CD4-positive, alpha-beta T cell (primary cell): ENCODE data around the gene ABCC6. TPM values are rescaled to one million over a fixed set of nuclear protein-coding genes. Genes with fewer than 3 reads are reported as not detected.
"Not testable (repeated sequence)": the region's sequence is repeated elsewhere in the genome, so short reads cannot be mapped to it uniquely, and the experiment has no call there.

Source experiments
- ATAC-seq: fragments of 200-7000 bp; cut with Tn5 transposase; one replicate; pipeline ENCODE4 v1.10.0; 2022; ENCODE audit warnings: mild to moderate bottlenecking; ENCODE audit not compliant: poor library complexity
- CTCF ChIA-PET: fragments of 350-600 bp; sonication (Branson Sonifier 250); formaldehyde crosslinking; loops from one replicate; lab custom pipeline; 2021; ENCODE audit warnings: antibody characterized with exemption, inconsistent platforms; lab: Charles Lee
- POLR2A ChIA-PET: fragments of 350-600 bp; sonication (Branson Sonifier 250); formaldehyde crosslinking; loops from one replicate; lab custom pipeline; 2021; ENCODE audit warnings: antibody characterized with exemption, inconsistent platforms; lab: Charles Lee
- DNase-seq, 14 experiments: peaks; one replicate each; pipeline ENCODE4 v3.0.0-alpha.2; 2013 to 2020; ENCODE audit warnings: mixed read lengths in 2 of 14
- H3K27ac ChIP-seq, 2 donors: one replicate each; pipeline versions ENCODE4 v1.5.1 to v1.7.0; 2013; ENCODE audit warnings: low read length in 2 of 2, low read depth in 1 of 2, mild to moderate bottlenecking in 1 of 2
- H3K27me3 ChIP-seq, 2 experiments: 1 replicate in 1 of 2; 2 replicates in 1 of 2; pipeline versions ENCODE4 v1.6.1 to v1.7.0; 2013; ENCODE audit warnings: low read length in 2 of 2, control low read depth in 1 of 2, mild to moderate bottlenecking in 1 of 2, moderate library complexity in 1 of 2; ENCODE audit not compliant: insufficient read depth in 2 of 2, control insufficient read depth in 1 of 2
- H3K36me3 ChIP-seq: one replicate; pipeline ENCODE4 v1.6.1; 2013; ENCODE audit warnings: low read length, control low read depth; ENCODE audit not compliant: insufficient read depth
- H3K4me1 ChIP-seq: one replicate; pipeline ENCODE4 v1.6.1; 2013; ENCODE audit warnings: low read length, control low read depth; ENCODE audit not compliant: insufficient read depth
- H3K4me3 ChIP-seq: one replicate; pipeline ENCODE4 v1.5.1; 2013; ENCODE audit warnings: mild to moderate bottlenecking, low read length, moderate library complexity
- H3K9me3 ChIP-seq, 2 experiments: 1 replicate in 1 of 2; 2 replicates in 1 of 2; pipeline versions ENCODE4 v1.6.1 to v1.7.0; 2013; ENCODE audit warnings: low read length in 2 of 2, mild to moderate bottlenecking in 2 of 2, control low read depth in 1 of 2, moderate library complexity in 1 of 2; ENCODE audit not compliant: control insufficient read depth in 1 of 2, insufficient read depth in 1 of 2
- H3K27ac Mint-ChIP-seq: one replicate; pipeline ENCODE4 v1.8.0; 2020; ENCODE audit warnings: mixed read lengths
- H3K27me3 Mint-ChIP-seq: one replicate; pipeline ENCODE4 v1.8.0; 2021; ENCODE audit warnings: mixed read lengths
- H3K36me3 Mint-ChIP-seq: one replicate; pipeline ENCODE4 v1.8.0; 2021; ENCODE audit warnings: low read depth, mixed read lengths
- H3K4me1 Mint-ChIP-seq: one replicate; pipeline ENCODE4 v1.8.0; 2021; ENCODE audit warnings: low read depth, mixed read lengths
- H3K4me3 Mint-ChIP-seq: one replicate; pipeline ENCODE4 v1.8.0; 2020; ENCODE audit warnings: mild to moderate bottlenecking, mixed read lengths
- H3K9me3 Mint-ChIP-seq: one replicate; pipeline ENCODE4 v1.8.0; 2020; ENCODE audit warnings: mixed read lengths
- intact Hi-C, 2 experiments: fragments of 100-400 bp; cut with DNase I in 1 of 2; cut with micrococcal nuclease in 1 of 2; formaldehyde crosslinking; loops; one replicate each; pipeline versions ENCODE4 v1.15.1 to v1.9.0; 2023 to 2025; cut with DNase I, micrococcal nuclease
- total RNA-seq, 174 experiments: library from RNA in 2 of 174; stranded (reverse) in 2 of 174; gene quantifications; one replicate each; pipeline ENCODE4 v1.2.3 and lab custom pipeline; 2021 to 2026

ABCC6 gene
- total RNA-seq, 2 experiments from 2014 or later = not detected

- intact Hi-C loops = not testable (repeated sequence)
Measured at GRCh38 chr16:16263947-16264346, 40.7 kb upstream of the ABCC6 start.

GRCh38 chr16:16262954-16263555 is 39.8 kb upstream of the ABCC6 start:
- H3K27me3 ChIP-seq, H3K27ac Mint-ChIP-seq, H3K4me1 Mint-ChIP-seq, H3K9me3 ChIP-seq, DNase-seq, intact Hi-C loops, H3K36me3 ChIP-seq, POLR2A ChIA-PET, H3K9me3 Mint-ChIP-seq, H3K4me1 ChIP-seq, H3K27me3 Mint-ChIP-seq, CTCF ChIA-PET, H3K36me3 Mint-ChIP-seq, ATAC-seq, H3K27ac ChIP-seq, H3K4me3 Mint-ChIP-seq, H3K4me3 ChIP-seq: not testable (repeated sequence)

More at GRCh38 chr16:16263947-16264346, 40.7 kb upstream of the ABCC6 start:
- H3K36me3 ChIP-seq, H3K9me3 Mint-ChIP-seq, H3K27me3 Mint-ChIP-seq, H3K27ac Mint-ChIP-seq, H3K4me3 ChIP-seq, ATAC-seq, H3K27me3 ChIP-seq, CTCF ChIA-PET, H3K4me1 ChIP-seq, H3K4me1 Mint-ChIP-seq, POLR2A ChIA-PET, DNase-seq, H3K9me3 ChIP-seq, H3K27ac ChIP-seq, H3K4me3 Mint-ChIP-seq: not testable (repeated sequence)
- peaks cover 14% of the 10 kb centered on the region for H3K36me3 Mint-ChIP-seq

- H3K27me3 Mint-ChIP-seq, DNase-seq, ATAC-seq, H3K27ac Mint-ChIP-seq, H3K9me3 Mint-ChIP-seq, intact Hi-C loops, POLR2A ChIA-PET, H3K27ac ChIP-seq, CTCF ChIA-PET, H3K4me3 Mint-ChIP-seq, H3K36me3 ChIP-seq, H3K4me1 ChIP-seq, H3K4me3 ChIP-seq, H3K4me1 Mint-ChIP-seq, H3K36me3 Mint-ChIP-seq, H3K9me3 ChIP-seq, H3K27me3 ChIP-seq: not testable (repeated sequence)
Measured at GRCh38 chr16:16259971-16260370, 36.7 kb upstream of the ABCC6 start.

GRCh38 chr16:16258822-16259221 is 35.5 kb upstream of the ABCC6 start:
- CTCF ChIA-PET, intact Hi-C loops, H3K27ac ChIP-seq, H3K9me3 Mint-ChIP-seq, ATAC-seq, POLR2A ChIA-PET, H3K4me3 Mint-ChIP-seq, H3K27me3 ChIP-seq, DNase-seq, H3K4me3 ChIP-seq, H3K27me3 Mint-ChIP-seq, H3K36me3 ChIP-seq, H3K27ac Mint-ChIP-seq, H3K4me1 ChIP-seq, H3K9me3 ChIP-seq, H3K4me1 Mint-ChIP-seq: not testable (repeated sequence)
- peaks cover 13% of the 10 kb centered on the region for H3K36me3 Mint-ChIP-seq

GRCh38 chr16:16257301-16257923 is 34.1 kb upstream of the ABCC6 start:
- H3K36me3 ChIP-seq, H3K27me3 ChIP-seq, POLR2A ChIA-PET, H3K27me3 Mint-ChIP-seq, H3K9me3 Mint-ChIP-seq, DNase-seq, H3K27ac ChIP-seq, CTCF ChIA-PET, H3K4me1 Mint-ChIP-seq, H3K27ac Mint-ChIP-seq, H3K9me3 ChIP-seq, H3K4me3 ChIP-seq, H3K4me3 Mint-ChIP-seq, H3K4me1 ChIP-seq, intact Hi-C loops, ATAC-seq: not testable (repeated sequence)
- H3K36me3 Mint-ChIP-seq = peaks cover 13% of the 10 kb centered on the region

GRCh38 chr16:16252377-16252776 is 29.1 kb upstream of the ABCC6 start:
- POLR2A ChIA-PET, ATAC-seq, H3K4me3 Mint-ChIP-seq: not testable (repeated sequence)

GRCh38 chr16:16249621-16250330 is 26.5 kb upstream of the ABCC6 start:
- intact Hi-C loops, CTCF ChIA-PET, POLR2A ChIA-PET: not testable (repeated sequence)

More at GRCh38 chr16:16252377-16252776, 29.1 kb upstream of the ABCC6 start:
- H3K27ac Mint-ChIP-seq, H3K36me3 Mint-ChIP-seq, H3K27me3 ChIP-seq, H3K9me3 ChIP-seq, DNase-seq, H3K36me3 ChIP-seq, intact Hi-C loops, CTCF ChIA-PET, H3K4me1 ChIP-seq, H3K27ac ChIP-seq, H3K27me3 Mint-ChIP-seq, H3K9me3 Mint-ChIP-seq, H3K4me3 ChIP-seq, H3K4me1 Mint-ChIP-seq: not testable (repeated sequence)

More at GRCh38 chr16:16249621-16250330, 26.5 kb upstream of the ABCC6 start:
- not testable (repeated sequence) for DNase-seq, H3K4me3 Mint-ChIP-seq, H3K27me3 ChIP-seq, H3K27ac ChIP-seq, H3K9me3 ChIP-seq, H3K36me3 ChIP-seq, H3K9me3 Mint-ChIP-seq, H3K27ac Mint-ChIP-seq, H3K4me1 Mint-ChIP-seq, H3K36me3 Mint-ChIP-seq, H3K4me1 ChIP-seq, ATAC-seq, H3K27me3 Mint-ChIP-seq, H3K4me3 ChIP-seq
